IMR-90 (cell line): Measurements from ENCODE around the gene NPLOC4. TPM values are rescaled to one million over a fixed set of nuclear protein-coding genes. Genes with fewer than 3 reads are reported as not detected.

ENCODE experiments used
- ATAC-seq: fragments of 200-7000 bp; cut with Tn5 transposase; 2 replicates; pipeline ENCODE4 v1.9.1; 2020; ENCODE audit warnings: low read depth, mild to moderate bottlenecking, moderate library complexity
- BruUV-seq: library from RNA; stranded (reverse); fragments of 400-500 nt; replicated peaks from 2 replicates; lab custom pipeline; 2021; lab: Mats Ljungman, UMichigan
- CTCF ChIA-PET: fragments of 300-600 bp; formaldehyde crosslinking; extraction: SDS; loops from one replicate; lab custom pipeline; 2021; ENCODE audit warnings: antibody characterized with exemption; lab: Yijun Ruan, JAX
- POLR2A ChIA-PET: fragments of 300-600 bp; sonication (Branson Sonifier 250); formaldehyde crosslinking; loops from one replicate; lab custom pipeline; 2022; ENCODE audit warnings: antibody characterized with exemption; ENCODE audit not compliant: unreplicated experiment; lab: Charles Lee
- DNase-seq: peaks from one replicate; pipeline ENCODE4 v3.0.0; 2013
- H2AFZ ChIP-seq: replicated peaks from 2 replicates; pipeline ENCODE3; 2013; ENCODE audit warnings: low read length, mild to moderate bottlenecking; ENCODE audit not compliant: poor library complexity
- H2AK5ac ChIP-seq: 2 replicates; pipeline ENCODE4 v1.6.1; 2013; ENCODE audit warnings: low read depth, low read length, inconsistent platforms
- H2AK9ac ChIP-seq: replicated peaks from 2 replicates; pipeline ENCODE3; 2013; ENCODE audit warnings: mild to moderate bottlenecking, low read depth, low read length, moderate library complexity; ENCODE audit not compliant: poor library complexity
- H2BK120ac ChIP-seq: 2 replicates; pipeline ENCODE4 v1.6.1; 2013; ENCODE audit warnings: low read depth, low read length, inconsistent platforms
- H2BK15ac ChIP-seq: 3 replicates; pipeline ENCODE4 v1.6.1; 2013; ENCODE audit warnings: low read depth, low read length, inconsistent platforms
- H2BK20ac ChIP-seq: 2 replicates; pipeline ENCODE4 v1.6.1; 2013; ENCODE audit warnings: low read depth, mild to moderate bottlenecking, inconsistent platforms, low read length, moderate library complexity
- H2BK5ac ChIP-seq: 2 replicates; pipeline ENCODE4 v1.6.1; 2013; ENCODE audit warnings: mild to moderate bottlenecking, low read depth, low read length, inconsistent platforms; ENCODE audit not compliant: poor library complexity, severe bottlenecking
- H3K14ac ChIP-seq: replicated peaks from 2 replicates; pipeline ENCODE4 v1.6.1; 2013; ENCODE audit warnings: low read depth, low read length, inconsistent platforms
- H3K18ac ChIP-seq: 2 replicates; pipeline ENCODE4 v1.6.1; 2013; ENCODE audit warnings: low read depth, low read length, control low read depth
- H3K23ac ChIP-seq: 2 replicates; pipeline ENCODE4 v1.6.1; 2013; ENCODE audit warnings: low read depth, low read length, inconsistent platforms
- H3K27ac ChIP-seq: 2 replicates; pipeline ENCODE4 v1.5.1; 2013; ENCODE audit warnings: mild to moderate bottlenecking, control low read depth, low read length; ENCODE audit not compliant: insufficient read depth
- H3K27me3 ChIP-seq: 2 replicates; pipeline ENCODE4 v1.6.1; 2013; ENCODE audit warnings: low read length; ENCODE audit not compliant: control insufficient read depth, insufficient read depth
- H3K36me3 ChIP-seq: 2 replicates; pipeline ENCODE4 v1.6.1; 2013; ENCODE audit warnings: low read length, mixed read lengths; ENCODE audit not compliant: control insufficient read depth, insufficient read depth
- H3K4ac ChIP-seq: 2 replicates; pipeline ENCODE4 v1.6.1; 2013; ENCODE audit warnings: low read depth, low read length, inconsistent platforms
- H3K4me1 ChIP-seq: 2 replicates; pipeline ENCODE4 v1.6.1; 2013; ENCODE audit warnings: low read length, mixed read lengths; ENCODE audit not compliant: control insufficient read depth, insufficient read depth
- H3K4me2 ChIP-seq: 2 replicates; pipeline ENCODE4 v1.6.1; 2013; ENCODE audit warnings: low read depth, mild to moderate bottlenecking, control low read depth, low read length, moderate library complexity
- H3K4me3 ChIP-seq: 2 replicates; pipeline ENCODE4 v1.5.1; 2013; ENCODE audit warnings: low read depth, mild to moderate bottlenecking, control low read depth, low read length, moderate library complexity; ENCODE audit not compliant: insufficient read depth
- H3K56ac ChIP-seq: 2 replicates; pipeline ENCODE4 v1.6.1; 2013; ENCODE audit warnings: low read length, inconsistent platforms; ENCODE audit not compliant: insufficient read depth; ENCODE audit errors: extremely low read depth
- H3K79me1 ChIP-seq, 2 experiments: 2 replicates each; pipeline ENCODE4 v1.6.1; 2013; ENCODE audit warnings: low read length in 2 of 2, inconsistent platforms in 1 of 2, low read depth in 1 of 2
- H3K9ac ChIP-seq: 2 replicates; pipeline ENCODE4 v1.6.1; 2013; ENCODE audit warnings: low read depth, low read length, control low read depth
- H3K9me1 ChIP-seq: 2 replicates; pipeline ENCODE4 v1.6.1; 2013; ENCODE audit warnings: low read length, inconsistent platforms; ENCODE audit not compliant: insufficient read depth
- H3K9me3 ChIP-seq: 2 replicates; pipeline ENCODE4 v1.6.1; 2013; ENCODE audit warnings: low read length; ENCODE audit not compliant: control insufficient read depth, insufficient read depth
- H4K20me1 ChIP-seq: 2 replicates; pipeline ENCODE4 v1.6.1; 2013; ENCODE audit warnings: low read length, inconsistent platforms; ENCODE audit not compliant: insufficient read depth
- H4K5ac ChIP-seq: 2 replicates; pipeline ENCODE4 v1.6.1; 2013; ENCODE audit warnings: mild to moderate bottlenecking, low read depth, low read length, control low read depth
- H4K8ac ChIP-seq, 2 experiments: 2 replicates each; pipeline ENCODE4 v1.6.1; 2013; ENCODE audit warnings: low read depth in 2 of 2, low read length in 2 of 2, control low read depth in 1 of 2, inconsistent platforms in 1 of 2
- H4K91ac ChIP-seq: 2 replicates; pipeline ENCODE4 v1.6.1; 2013; ENCODE audit warnings: low read depth, low read length, inconsistent platforms; ENCODE audit not compliant: insufficient read depth
- CTCF ChIP-seq: conservative IDR thresholded peaks from 2 replicates; pipeline ENCODE4 v1.5.1; 2012; ENCODE audit warnings: mild to moderate bottlenecking, low read depth, low read length, improper control_type of control experiment
- MAZ ChIP-seq: IDR thresholded peaks from 2 replicates; pipeline ENCODE4 v1.6.1; 2012; ENCODE audit warnings: low read depth, mild to moderate bottlenecking, low read length, improper control_type of control experiment, moderate library complexity, borderline replicate concordance
- MXI1 ChIP-seq: IDR thresholded peaks from 2 replicates; pipeline ENCODE4 v1.6.1; 2012; ENCODE audit warnings: low read depth, mild to moderate bottlenecking, low read length, moderate library complexity, borderline replicate concordance
- SMC3 ChIP-seq: fragments of 150-350 bp; IDR thresholded peaks from 2 replicates; pipeline ENCODE4 v1.6.1; 2016; ENCODE audit warnings: low read depth, mild to moderate bottlenecking, antibody characterized with exemption, low read length, moderate library complexity
- WGBS, 2 experiments: methylation state at CpG; one replicate each; pipeline versions ENCODE4 v1.1.5 to v1.1.7; 2013; ENCODE audit warnings: missing lambda C conversion rate in 2 of 2; ENCODE audit not compliant: insufficient read length in 1 of 2; ENCODE audit errors: extremely low coverage in 2 of 2; 5-methylcytosine and 5-hydroxymethylcytosine counted together
- dilution Hi-C: fragments of 300-500 bp; cut with HindIII; formaldehyde crosslinking; loops from one replicate; pipeline ENCODE4 v1.14.3; 2018; ENCODE audit warnings: low sequenced_read_pairs; ENCODE audit not compliant: unreplicated experiment
- in situ Hi-C: fragments of 300-500 bp; cut with MboI; formaldehyde crosslinking; loops from 3 replicates; pipeline ENCODE4 v1.14.3; 2019; ENCODE audit warnings: low sequenced_read_pairs, inconsistent platforms, mixed read lengths
- intact Hi-C: fragments of 100-400 bp; cut with micrococcal nuclease; formaldehyde crosslinking; loops from 2 replicates; pipeline ENCODE4 v1.10.0; 2022
- polyA plus RNA-seq, 3 experiments: library from polyadenylated mRNA; depleted of rRNA; stranded (reverse); fragments of >200 nt; gene quantifications; 2 replicates each; pipeline ENCODE4 v1.2.3, GENCODE V29; 2012; ENCODE audit warnings: low replicate concordance in 1 of 3
- total RNA-seq: library from RNA; depleted of rRNA; stranded (reverse); fragments of >200 nt; gene quantifications from 2 replicates; pipeline ENCODE4 v1.2.3, GENCODE V29; 2012

NPLOC4 gene
- total and polyA plus RNA-seq, 2 of the 4 experiments (the other 2 are of a cell fraction), result 70.4 to 78.3 TPM

GRCh38 chr17:81543756-81544155 is 93.2 kb downstream of the NPLOC4 start:
- no peak for TF ChIP-seq MAZ
- TF ChIP-seq SMC3, result no peak
- no peak for TF ChIP-seq CTCF
- no peak for TF ChIP-seq MXI1
- Histone ChIP-seq H3K27ac (no peak overlapping the region), H2BK15ac (no peak overlapping the region), H3K9me1 (no peaks in the 10 kb centered on the region), H3K4ac (no peak overlapping the region), H2AK5ac (no peak overlapping the region), H3K4me1 (no peaks in the 10 kb centered on the region), H2AFZ (no peak overlapping the region), H3K27me3 (no peaks in the 10 kb centered on the region), H4K20me1 (no peaks in the 10 kb centered on the region; the same call in none of the 2 replicates), H4K5ac (no peak overlapping the region), H4K8ac (no peak overlapping the region), H3K18ac (no peak overlapping the region), H2BK120ac (no peak overlapping the region), H2BK20ac (no peak overlapping the region), H3K36me3 (peaks cover 58% of the 10 kb centered on the region), H2AK9ac (no peak overlapping the region), H2BK5ac (no peak overlapping the region), H3K14ac (no peak overlapping the region), H3K4me3 (no peak overlapping the region), H3K23ac (no peak overlapping the region), H3K4me2 (no peak overlapping the region), H3K9ac (no peak overlapping the region), H3K56ac (no peak overlapping the region), H3K9me3 (no peaks in the 10 kb centered on the region), H4K91ac (no peak overlapping the region), H3K79me1 (peaks cover 4 to 10% of the 10 kb centered on the region in 2 experiments; a peak in 3 of 4 replicates)
- in situ Hi-C loops (no loop called here), dilution Hi-C loops (no loop called here), intact Hi-C loops (no loop called here)
- ChIA-PET CTCF (no interaction called here), POLR2A (no interaction called here)
- ATAC-seq (no peak), DNase-seq (no peak)
- no TSS peak for BruUV-seq
- WGBS, 2 experiments, result 98% methylated on average over 9 of the region's 15 CpGs; no CpG with 5 or more reads in 1 of the 2 experiments
